GM21717 (cell line): ENCODE measurements around the gene DACH1.
A peak's percentile ranks its signal among the peaks of the same experiment; 100 is the strongest.
"Not testable (repeated sequence)": the region's sequence is repeated elsewhere in the genome, so short reads cannot be mapped to it uniquely, and the experiment has no call there.

Experiments
- ATAC-seq: cut with Tn5 transposase; IDR thresholded peaks from one replicate; pipeline ENCODE4 v1.9.1; 2021; ENCODE audit warnings: mild to moderate bottlenecking, moderate library complexity; ENCODE audit not compliant: unreplicated experiment

The DACH1 gene

DNA sequence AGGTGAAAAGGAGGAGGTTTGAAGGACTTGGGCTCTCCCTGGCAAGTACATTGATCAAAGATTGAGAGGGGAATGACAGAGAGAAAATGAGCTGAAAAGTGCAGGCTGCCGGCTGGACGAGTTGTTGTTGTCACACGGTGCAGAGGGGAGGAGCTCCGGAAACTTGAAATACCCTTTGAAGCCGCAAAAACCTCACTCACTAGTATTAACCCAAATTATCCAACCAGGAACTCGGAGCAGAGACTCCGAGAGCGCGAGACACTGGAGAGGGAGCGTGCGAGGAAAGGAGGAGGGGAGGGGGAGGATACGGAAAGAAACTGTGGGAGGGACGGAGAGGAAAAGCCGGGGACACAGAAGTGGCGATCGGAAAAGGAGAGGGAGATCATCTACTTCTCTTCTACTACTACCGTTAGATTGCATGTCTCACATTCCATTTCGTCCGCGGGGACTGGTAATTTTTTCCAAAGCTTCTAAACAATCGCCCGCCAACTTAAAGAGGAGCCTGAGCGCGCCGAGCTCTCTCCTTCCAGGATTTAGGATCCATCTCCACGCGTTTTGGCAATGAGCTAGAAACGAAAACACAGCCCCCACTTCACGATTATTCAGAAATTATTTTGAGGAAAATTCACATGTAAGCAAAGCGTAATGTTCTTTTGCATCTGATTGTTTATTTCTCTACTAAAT lies at the start of gene DACH1:
Gene DACH1 (minus strand): TSS at position 74 of the 684 bp plus-strand sequence.
- ATAC-seq = no peak

DNA sequence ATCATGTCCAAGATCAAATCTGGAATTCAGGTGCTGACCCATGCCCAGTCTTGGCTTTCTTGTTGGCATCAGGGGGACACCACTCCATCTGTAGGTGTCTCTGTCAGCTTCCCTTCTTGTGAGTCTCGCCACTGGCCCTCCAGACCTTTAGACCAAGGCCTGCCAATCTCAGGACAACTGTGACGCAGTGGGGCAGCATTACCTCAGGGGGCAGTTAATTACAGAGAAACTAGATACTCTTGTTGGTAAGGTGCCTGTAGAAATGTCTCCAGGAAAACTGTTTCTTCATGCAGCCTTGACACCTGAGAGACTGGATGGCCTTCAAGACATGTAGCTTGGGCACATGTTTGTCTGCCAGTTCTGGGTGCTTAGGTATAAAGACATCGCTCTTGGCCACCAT lies 46.7 kb upstream of the DACH1 start:
- no peak for ATAC-seq

GRCh38 chr13:71912524-71912923 lies 45.5 kb upstream of the DACH1 start:
- ATAC-seq = no peak

- ATAC-seq = no peak
Measured at GRCh38 chr13:71906448-71906847, 39.4 kb upstream of the DACH1 start.

DNA sequence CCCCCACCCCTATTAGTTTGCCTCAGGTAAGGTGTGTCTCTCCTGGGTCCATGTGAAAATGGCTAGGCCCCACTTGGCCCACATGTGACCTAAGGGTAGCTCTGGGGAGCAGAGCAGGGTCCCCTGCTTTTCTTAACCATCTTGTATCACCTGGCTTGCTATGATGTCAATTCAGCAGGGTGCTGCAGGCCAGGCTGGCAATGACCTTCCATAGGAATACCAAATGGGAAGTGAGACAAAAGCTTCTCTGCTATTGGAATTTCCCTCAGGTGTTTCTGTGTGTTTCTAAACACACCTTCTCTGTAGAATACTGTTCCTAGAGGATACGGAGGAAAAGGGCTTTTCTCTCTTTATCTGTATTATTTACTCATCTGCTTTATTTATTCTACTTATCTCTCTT lies 35.7 kb upstream of the DACH1 start:
- no peak for ATAC-seq

DNA sequence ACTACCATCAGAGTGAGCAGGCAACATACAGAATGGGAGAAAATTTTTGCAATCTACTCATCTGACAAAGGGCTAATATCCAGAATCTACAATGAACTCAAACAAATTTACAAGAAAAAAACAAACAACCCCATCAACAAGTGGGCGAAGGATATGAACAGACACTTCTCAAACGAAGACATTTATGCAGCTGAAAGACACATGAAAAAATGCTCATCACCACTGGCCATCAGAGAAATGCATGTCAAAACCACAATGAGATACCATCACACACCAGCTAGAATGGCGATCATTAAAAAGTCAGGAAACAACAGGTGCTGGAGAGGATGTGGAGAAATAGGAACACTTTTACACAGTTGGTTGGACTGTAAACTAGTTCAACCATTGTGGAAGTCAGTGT lies 26.5 kb upstream of the DACH1 start:
- ATAC-seq = not testable (repeated sequence)

DNA sequence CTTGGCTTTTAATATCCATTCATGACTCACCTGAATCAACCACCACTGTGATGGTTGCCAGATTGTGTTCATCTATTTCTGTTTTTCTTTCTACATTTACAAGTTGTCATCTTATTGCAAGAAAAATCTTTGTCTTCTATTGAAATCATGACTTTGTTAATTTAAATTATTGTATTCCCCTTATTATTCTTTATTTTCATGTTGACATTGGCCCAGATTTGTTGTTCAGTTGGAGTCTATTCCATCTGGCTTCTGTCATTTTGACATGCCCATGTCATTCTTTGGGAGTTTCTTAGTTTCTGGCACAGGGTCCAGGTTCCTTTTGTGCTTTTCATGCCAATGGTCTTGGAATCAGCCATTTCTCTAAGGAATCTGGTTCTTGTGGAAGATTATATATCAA lies 19.9 kb upstream of the DACH1 start:
- ATAC-seq = no peak

DNA sequence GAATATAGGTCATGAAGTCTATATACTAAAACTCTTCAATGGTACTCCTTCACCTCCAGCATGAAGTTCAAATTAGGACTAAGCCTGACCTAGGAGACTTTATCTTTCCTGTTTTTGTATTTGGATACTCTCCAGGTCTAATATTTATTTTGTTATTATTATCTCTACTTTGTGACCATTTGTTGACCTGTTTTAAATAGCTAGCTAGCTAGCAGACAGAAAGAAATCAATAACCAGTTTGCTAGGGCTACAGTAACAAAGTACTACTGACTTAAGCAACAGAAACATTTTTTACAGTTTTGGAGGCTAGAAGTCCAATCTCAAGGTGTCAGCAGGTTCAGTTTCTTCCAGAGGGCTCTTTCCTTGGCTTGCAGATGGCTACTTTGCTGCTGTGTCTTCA lies 15.1 kb upstream of the DACH1 start:
- no peak for ATAC-seq

DNA sequence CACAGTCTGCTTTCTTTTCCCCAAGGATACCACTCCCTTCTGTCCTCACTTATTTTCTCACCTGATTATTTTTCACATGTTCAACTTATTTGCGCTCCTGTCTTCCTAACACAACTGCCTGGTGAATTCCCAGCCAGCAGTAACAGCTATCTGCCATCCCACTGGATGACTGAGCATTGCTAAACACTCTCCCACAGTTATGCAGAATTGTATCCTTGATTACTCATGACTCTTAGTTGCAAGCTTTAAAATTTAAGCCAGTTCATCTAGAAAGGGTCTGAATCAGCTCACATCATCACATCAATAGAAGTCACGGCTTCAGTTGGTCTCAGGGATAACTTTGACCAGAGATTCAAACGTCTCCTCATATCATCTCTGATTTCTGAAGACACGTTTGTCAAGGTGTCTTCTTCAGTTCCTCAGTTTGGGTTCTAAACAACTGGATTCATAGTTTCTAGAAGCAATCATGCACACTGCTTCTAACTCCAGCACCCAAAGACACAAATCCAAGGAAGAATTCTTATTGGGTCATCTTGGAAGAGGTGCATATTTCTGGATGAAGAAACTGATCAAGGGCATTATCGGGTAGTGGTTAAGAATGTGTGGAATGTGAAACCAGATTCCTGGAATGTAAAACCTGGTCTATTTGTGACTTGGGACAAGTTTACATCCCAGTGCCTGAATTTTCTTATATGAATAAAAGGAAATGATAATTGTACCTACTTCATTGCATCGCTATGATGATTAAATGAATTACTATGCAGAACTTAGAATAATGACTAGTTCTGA lies 13.9 kb upstream of the DACH1 start:
- ATAC-seq = no peak

DNA sequence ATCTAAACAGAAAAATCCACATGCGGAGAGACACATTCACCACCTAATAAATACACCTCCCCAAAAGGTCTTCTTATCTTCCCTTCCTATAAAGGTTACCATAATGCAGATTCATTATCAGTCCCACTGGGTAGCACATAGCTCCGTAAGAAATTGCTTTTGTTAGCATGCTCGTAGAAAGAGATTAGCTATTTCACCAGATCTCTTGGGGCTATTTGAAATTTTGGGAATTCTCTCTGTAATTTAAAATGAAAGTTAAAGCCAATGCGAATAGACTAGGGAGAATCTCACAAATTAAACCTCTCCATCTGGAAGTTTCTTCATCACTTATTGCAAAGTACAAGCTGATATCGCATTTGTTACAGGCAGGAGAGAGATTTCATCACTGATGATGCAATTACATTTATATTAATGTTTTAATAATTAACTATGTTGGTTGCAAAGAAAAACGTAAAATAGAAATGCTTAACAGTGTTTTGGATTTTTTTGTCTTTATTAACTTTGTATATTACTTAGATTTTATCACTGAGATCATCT lies 12.9 kb upstream of the DACH1 start:
- ATAC-seq = no peak

DNA sequence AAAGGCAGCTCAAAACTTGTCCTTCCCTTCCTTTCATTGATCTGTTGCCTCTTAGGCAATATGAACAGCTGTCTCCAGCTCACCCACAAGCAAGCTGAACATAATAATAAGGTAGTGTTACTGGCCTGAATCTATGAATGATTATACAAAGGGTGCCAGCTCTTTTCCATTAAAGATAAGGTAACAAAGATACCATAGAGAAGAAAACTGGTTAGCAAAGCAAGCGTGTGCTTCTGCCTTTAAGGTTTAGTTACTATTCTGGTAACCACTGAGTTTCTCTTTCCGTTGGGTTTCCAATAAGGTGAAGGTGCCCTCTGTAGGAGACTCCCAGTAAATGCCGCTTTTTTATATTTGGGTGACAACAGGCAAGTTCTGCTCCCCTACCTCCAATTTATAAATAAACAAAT lies 12.1 kb upstream of the DACH1 start:
- peak; percentile 93 for ATAC-seq

GRCh38 chr13:71877256-71877653 lies 10.3 kb upstream of the DACH1 start:
- ATAC-seq = no peak

GRCh38 chr13:71876648-71877255 lies 9.7 kb upstream of the DACH1 start:
- ATAC-seq = no peak

GRCh38 chr13:71875823-71876222 lies 8.8 kb upstream of the DACH1 start:
- no peak for ATAC-seq

GRCh38 chr13:71874458-71874857 lies 7.5 kb upstream of the DACH1 start:
- ATAC-seq = no peak

DNA sequence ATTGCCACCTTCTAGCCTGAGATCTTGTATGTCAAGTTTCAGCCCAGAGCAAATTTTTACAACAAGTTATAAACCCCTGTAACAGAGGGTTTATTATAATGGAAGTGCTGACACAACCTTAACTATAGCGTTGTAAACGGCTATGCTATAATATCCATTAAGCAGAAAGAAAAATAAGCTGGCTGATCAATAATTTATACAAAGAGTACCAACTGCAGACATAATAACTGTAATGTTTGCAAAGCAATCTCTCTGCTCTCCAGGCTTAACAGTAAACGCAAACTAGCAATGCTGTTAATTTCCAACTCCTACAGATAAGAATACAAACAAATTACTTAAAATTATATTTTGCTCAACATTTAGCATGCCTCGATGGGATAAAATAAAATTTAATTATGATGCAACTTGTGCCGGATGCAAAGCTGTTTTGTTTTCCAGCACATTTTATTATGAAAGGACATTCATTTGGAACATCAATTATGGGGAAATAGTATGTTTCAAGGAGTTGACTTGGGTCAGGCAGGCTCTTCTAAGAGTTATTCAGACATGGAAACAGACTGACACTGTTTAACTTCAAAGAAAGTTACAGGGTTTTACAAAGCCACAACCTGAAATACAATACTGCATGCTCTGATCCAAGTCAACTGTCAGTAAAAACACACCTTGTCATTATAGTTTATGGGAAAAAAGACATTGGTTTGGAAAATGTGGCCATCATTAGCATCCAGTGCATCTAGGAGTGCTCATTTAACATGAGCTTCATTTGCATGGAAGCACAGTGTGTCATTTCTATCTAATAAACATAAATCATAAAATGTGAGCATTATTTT lies 6.6 kb upstream of the DACH1 start:
- no peak for ATAC-seq

DNA sequence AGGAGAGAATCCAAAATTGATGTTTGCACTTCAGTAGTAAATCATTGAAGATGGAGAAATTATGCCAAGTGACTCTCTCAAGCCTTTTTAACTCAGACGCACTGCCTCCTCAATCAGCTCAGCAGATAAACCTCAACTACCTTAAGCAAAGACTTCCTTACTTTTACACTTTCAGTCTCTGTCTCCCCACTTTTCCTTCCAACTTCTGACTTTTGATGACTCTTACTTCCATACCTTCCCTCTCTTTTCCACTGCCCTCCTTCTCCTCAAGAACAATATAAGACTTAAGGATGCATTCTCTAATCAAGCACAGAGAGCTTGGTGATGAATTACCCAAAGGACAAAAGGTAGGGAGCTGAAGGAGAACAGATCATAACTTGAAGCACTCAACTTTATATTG lies 4.8 kb upstream of the DACH1 start:
- no peak for ATAC-seq

- no peak for ATAC-seq
Measured at GRCh38 chr13:71871176-71871754, 4.3 kb upstream of the DACH1 start.

DNA sequence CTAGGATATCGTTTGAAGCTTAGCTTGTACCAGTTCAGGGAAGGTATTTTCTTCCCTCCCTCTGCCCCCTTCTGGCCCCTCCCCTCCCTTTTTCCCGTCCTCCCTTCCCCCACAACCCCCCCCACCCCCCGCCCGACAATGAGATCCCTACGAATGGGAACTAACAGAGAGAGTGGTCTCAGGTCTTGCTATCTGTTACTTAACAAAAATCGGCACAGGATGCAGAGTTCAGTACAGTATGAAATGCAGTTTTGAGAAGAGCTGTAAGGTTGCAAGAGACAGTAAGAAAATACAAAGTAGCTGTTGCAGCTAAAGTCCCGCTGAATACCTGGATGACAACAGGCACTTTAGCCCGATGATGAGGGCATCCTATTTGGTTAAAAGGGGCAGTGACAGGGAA lies 3.1 kb upstream of the DACH1 start:
- no peak for ATAC-seq

DNA sequence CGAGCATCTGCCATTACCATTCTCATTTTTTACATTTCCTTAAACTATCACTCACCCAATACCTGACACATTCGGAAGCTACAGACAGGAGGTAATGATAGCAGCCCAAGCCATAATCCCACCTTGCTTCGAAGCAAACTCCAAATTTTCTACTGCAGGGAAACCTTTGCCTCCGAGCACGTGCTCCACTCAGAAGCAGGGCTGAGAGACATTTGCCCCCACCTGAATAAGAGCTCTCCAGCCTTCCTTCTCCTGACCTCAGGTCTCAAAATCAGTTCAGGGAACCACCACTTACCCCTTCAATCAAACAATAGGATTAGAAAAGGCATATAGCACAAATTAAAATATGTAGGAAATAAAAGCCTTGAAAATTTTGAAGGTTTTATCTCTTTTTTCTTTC lies 2.3 kb upstream of the DACH1 start:
- no peak for ATAC-seq
